ENCODE results near the gene GID4. TPM values are rescaled to one million over a fixed set of nuclear protein-coding genes. Genes with fewer than 3 reads are reported as not detected.

Gene GID4
- total and polyA plus RNA-seq, 2 of the 13 experiments (the other 11 are each of a cell fraction or from before 2014, with no cell fraction given) = 4.3 to 6.1 TPM

GRCh38 chr17:18038861-18039534 lies at the start of gene GID4, which contains the start of gene ATPAF2 (continued):
- TF ChIP-seq STAT5B (CRISPR knock-in tag; IDR thresholded peaks at IDR 0.05) (no peak), JUND (CRISPR knock-in tag; IDR thresholded peaks at IDR 0.05) (no peak), ATF5 (CRISPR knock-in tag; IDR thresholded peaks at IDR 0.05; ENCODE audit: low read depth) (0 out of 2 replicates have a peak, but pooled peaks have one; percentile 19), TBX2 (CRISPR knock-in tag; IDR thresholded peaks at IDR 0.05; ENCODE audit: borderline replicate concordance) (peak; percentile 82; the same call in 1 of the 2 replicates), NR2C2 (CRISPR knock-in tag; IDR thresholded peaks at IDR 0.05; ENCODE audit: borderline replicate concordance) (peak; percentile 86), ZNF329 (CRISPR knock-in tag; IDR thresholded peaks at IDR 0.05; ENCODE audit: low read depth) (no peak), CBFB (CRISPR knock-in tag; IDR thresholded peaks at IDR 0.05) (peak; percentile 85), SRSF1 (optimal IDR thresholded peaks at IDR 0.05; ENCODE audit: low read depth, low read length) (peak; percentile 39), KDM5B (CRISPR knock-in tag; IDR thresholded peaks at IDR 0.05; ENCODE audit: borderline replicate concordance) (peak; percentile 72; the same call in 1 of the 2 replicates), ATF4 (CRISPR knock-in tag; IDR thresholded peaks at IDR 0.05) (no peak), ZNF282 (IDR thresholded peaks at IDR 0.05; ENCODE audit: partially characterized antibody) (no peak), TAF1 (CRISPR knock-in tag; IDR thresholded peaks at IDR 0.05) (peak; percentile 75), ZNF550 (CRISPR knock-in tag; IDR thresholded peaks at IDR 0.05; ENCODE audit: borderline replicate concordance) (no peak), ZNF30 (CRISPR knock-in tag; IDR thresholded peaks at IDR 0.05) (no peak), ZNF207 (IDR thresholded peaks at IDR 0.05; ENCODE audit: borderline replicate concordance) (no peak), U2AF1 (optimal IDR thresholded peaks at IDR 0.05; ENCODE audit: low read depth, low read length) (no peak), RELA (CRISPR knock-in tag; IDR thresholded peaks at IDR 0.05) (no peak)
- TF ChIP-seq, protein P1, sequence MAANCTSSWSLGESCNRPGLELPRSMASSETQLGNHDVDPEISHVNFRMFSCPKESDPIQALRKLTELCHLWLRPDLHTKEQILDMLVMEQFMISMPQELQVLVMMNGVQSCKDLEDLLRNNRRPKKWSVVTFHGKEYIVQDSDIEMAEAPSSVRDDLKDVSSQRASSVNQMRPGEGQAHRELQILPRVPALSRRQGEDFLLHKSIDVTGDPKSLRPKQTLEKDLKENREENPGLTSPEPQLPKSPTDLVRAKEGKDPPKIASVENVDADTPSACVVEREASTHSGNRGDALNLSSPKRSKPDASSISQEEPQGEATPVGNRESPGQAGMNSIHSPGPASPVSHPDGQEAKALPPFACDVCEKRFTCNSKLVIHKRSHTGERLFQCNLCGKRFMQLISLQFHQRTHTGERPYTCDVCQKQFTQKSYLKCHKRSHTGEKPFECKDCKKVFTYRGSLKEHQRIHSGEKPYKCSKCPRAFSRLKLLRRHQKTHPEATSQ (CRISPR knock-in tag; IDR thresholded peaks at IDR 0.05; ENCODE audit: borderline replicate concordance) = no peak
- TF ChIP-seq, protein P2, sequence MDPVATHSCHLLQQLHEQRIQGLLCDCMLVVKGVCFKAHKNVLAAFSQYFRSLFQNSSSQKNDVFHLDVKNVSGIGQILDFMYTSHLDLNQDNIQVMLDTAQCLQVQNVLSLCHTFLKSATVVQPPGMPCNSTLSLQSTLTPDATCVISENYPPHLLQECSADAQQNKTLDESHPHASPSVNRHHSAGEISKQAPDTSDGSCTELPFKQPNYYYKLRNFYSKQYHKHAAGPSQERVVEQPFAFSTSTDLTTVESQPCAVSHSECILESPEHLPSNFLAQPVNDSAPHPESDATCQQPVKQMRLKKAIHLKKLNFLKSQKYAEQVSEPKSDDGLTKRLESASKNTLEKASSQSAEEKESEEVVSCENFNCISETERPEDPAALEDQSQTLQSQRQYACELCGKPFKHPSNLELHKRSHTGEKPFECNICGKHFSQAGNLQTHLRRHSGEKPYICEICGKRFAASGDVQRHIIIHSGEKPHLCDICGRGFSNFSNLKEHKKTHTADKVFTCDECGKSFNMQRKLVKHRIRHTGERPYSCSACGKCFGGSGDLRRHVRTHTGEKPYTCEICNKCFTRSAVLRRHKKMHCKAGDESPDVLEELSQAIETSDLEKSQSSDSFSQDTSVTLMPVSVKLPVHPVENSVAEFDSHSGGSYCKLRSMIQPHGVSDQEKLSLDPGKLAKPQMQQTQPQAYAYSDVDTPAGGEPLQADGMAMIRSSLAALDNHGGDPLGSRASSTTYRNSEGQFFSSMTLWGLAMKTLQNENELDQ (CRISPR knock-in tag; IDR thresholded peaks at IDR 0.05; ENCODE audit: borderline replicate concordance) = no peak
- TF ChIP-seq, protein P3, sequence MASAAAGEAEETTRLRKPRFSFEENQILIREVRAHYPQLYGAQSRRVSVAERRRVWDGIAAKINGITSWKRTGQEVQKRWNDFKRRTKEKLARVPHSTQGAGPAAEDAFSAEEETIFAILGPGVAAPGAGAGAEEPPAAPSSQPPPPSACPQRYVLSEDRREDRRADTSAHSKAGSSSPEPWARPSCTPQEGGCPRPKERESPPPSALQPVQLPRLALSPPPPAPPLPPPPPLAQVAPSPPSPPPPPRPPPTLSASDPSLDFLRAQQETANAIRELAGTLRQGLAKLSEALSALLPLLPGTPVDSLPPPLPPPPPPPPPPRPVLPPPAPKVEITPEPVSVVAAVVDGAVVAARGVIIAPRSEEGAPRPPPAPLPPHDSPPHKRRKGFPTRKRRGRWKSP (CRISPR knock-in tag; IDR thresholded peaks at IDR 0.05) = no peak
- TF ChIP-seq, protein P4, sequence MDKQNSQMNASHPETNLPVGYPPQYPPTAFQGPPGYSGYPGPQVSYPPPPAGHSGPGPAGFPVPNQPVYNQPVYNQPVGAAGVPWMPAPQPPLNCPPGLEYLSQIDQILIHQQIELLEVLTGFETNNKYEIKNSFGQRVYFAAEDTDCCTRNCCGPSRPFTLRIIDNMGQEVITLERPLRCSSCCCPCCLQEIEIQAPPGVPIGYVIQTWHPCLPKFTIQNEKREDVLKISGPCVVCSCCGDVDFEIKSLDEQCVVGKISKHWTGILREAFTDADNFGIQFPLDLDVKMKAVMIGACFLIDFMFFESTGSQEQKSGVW (CRISPR knock-in tag; IDR thresholded peaks at IDR 0.05; ENCODE audit: borderline replicate concordance) = no peak

All from HepG2 (cell line).